ENCODE measurements around the gene ZIC2.

ZIC2 gene

GRCh38 chr13:99974296-99974938 lies 7.2 kb upstream of the ZIC2 start:
- DNase-seq (ENCODE audit: low read depth in 2 of 2) = no peak

DNA sequence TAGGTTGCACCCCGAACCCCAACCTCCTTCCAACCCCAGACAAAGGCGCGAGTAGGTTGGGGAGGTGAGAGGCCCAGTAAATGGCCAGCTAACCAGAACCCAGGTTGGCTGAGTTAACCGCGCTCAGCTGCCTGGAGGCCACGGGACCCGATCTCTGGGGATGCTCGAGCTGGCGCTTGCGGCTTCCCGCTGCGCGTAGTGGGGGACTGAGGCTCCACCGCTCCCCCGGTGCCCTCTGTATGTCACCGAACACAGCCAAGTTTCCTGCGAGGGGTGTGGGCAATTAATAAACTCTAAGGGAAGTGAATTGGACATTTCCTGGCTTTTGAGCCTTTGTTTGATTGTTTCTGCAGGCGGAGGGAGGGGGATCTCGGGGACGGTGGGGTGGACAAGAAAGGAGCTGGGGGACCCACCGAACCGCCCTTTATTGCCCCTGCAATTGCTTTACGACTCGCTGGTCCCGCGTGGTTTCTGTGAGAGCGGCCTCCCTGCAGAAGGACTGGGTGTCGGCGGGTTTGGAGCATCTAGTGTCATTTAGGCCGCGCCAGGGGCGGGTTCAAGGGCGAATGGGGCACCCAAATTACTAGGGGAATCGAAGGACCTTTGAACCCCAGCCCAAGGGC lies 6.5 kb upstream of the ZIC2 start:
- no peak for DNase-seq (ENCODE audit: low read depth in 2 of 2)

DNA sequence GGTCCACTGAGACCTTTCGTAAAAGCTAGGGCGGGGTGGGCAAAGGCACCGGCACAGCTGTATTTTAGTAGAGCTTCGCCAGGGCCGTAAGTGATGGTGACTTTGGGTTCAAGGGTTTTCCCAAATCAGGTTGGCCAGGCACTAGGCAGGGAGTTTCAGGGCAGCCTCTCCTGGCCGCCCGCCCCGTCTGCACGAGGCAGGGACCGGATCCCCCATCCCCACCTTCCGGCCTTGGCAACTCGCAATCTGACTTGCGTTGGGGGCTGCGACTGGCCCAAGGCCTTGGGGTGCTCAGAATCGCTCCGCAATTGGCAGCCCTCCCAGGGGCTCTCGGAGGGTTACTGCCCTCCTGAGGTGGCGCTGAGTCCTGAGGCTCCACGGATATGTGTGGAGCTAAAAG lies 6.0 kb upstream of the ZIC2 start:
- no peak for DNase-seq (ENCODE audit: low read depth in 2 of 2)

DNA sequence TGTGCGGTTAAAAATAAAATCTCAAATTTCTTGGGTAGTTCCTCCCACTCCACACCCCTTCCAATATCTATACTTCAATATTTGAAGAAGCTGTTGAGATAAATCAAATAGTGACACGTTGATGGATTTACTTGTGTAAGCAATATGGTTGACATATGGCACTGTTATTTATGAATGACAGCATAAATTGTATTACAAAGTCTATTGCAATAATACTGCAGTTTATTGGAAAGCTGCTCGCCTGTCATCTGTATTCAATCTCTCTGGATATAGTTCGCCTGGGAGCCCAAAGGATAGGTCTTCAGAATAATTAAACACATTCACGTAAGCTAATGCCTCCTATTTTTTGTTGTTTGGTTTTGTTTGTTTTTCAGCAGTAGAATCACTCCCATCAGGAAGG lies 5.0 kb upstream of the ZIC2 start:
- no peak for DNase-seq (ENCODE audit: low read depth in 2 of 2)

- no peak for DNase-seq (ENCODE audit: low read depth in 2 of 2)
Observed at GRCh38 chr13:99977334-99977911, 4.2 kb upstream of the ZIC2 start.

DNA sequence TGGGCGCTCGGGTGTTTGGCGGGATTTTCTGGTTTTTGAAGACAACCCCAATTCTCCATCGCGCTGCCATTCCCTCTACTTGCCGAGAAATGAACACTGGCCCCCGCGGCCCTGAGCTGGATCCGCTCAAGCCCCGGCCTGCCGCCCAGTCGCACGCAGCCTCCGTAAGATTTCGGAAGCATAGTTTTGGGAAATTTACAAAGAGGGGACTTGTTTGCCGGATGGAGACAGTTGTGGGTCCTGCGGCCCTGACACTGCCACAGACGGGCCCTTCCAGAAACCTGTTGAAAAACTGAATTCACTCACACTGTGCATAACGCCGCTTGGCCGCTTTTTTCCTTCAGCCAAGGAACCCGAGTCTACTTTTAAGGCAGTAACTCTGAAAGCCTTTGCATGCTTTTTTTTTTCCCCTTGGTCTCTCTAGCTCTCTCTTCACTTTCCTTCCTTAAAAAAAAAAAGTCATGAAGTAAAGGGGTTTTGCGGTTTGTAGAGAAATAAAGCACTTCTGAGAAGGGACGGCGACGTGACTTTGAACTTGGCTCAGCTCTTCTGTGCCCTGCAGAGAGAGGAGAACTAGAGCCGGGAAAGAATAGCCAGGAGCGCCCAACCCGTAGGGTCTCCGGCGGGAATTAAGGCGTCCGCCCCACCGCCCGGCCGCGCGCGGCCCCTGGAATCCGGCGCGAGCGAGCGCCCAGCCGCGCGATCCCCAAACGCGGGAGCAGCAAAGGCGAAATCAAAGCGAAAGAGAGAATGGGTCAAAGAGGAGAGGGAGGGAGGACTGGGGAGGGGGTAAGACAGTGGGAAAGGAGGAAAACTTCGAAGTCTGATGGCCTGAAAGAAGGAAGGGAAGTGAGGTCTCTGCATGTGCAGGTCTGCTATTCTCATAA lies 3.4 kb upstream of the ZIC2 start:
- no peak for DNase-seq (ENCODE audit: low read depth in 2 of 2)

DNA sequence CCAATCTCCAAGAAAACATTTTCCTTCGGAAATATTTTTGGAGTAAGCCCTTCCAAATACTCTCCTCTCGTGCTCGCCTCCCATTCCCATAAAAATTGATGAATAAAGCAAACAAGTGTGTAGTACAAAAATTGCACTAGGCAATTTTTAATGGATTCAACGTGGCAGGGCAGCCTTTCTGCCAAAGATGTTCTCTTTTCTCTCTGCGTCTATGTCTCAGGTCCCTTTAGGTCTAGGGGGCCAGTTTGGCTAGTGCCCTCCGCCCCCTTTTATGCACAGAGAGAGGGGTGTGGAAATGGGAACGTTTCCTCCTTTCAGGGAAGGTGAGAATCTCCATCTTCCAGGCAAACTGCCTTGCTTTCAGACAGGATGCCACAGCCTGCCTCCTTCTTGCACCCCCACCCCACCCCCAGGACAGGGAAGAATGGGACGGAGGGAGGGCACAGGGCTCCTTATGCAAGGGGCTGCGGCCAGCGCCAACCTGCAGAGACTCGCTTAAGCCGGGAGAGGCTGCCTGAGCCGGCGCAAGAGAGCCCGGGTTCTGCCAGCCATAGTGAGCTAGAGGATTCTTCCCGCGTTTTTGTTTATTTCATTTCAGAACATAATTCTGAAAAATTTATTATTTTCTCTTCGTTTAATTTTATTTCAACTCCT lies 2.7 kb upstream of the ZIC2 start:
- DNase-seq (ENCODE audit: low read depth in 2 of 2) = no peak

- DNase-seq (ENCODE audit: low read depth in 2 of 2) = no peak
Observed at GRCh38 chr13:99979453-99980200, 2.0 kb upstream of the ZIC2 start.

- DNase-seq (ENCODE audit: low read depth in 2 of 2) = no peak
Observed at GRCh38 chr13:99980201-99980823, 1.3 kb upstream of the ZIC2 start.

- no peak for DNase-seq (ENCODE audit: low read depth in 2 of 2)
Observed at GRCh38 chr13:99980824-99981734, 505 bp upstream of the ZIC2 start.

GRCh38 chr13:99982036-99982730 lies 599 bp downstream of the ZIC2 start:
- DNase-seq (ENCODE audit: low read depth in 2 of 2) = no peak

DNA sequence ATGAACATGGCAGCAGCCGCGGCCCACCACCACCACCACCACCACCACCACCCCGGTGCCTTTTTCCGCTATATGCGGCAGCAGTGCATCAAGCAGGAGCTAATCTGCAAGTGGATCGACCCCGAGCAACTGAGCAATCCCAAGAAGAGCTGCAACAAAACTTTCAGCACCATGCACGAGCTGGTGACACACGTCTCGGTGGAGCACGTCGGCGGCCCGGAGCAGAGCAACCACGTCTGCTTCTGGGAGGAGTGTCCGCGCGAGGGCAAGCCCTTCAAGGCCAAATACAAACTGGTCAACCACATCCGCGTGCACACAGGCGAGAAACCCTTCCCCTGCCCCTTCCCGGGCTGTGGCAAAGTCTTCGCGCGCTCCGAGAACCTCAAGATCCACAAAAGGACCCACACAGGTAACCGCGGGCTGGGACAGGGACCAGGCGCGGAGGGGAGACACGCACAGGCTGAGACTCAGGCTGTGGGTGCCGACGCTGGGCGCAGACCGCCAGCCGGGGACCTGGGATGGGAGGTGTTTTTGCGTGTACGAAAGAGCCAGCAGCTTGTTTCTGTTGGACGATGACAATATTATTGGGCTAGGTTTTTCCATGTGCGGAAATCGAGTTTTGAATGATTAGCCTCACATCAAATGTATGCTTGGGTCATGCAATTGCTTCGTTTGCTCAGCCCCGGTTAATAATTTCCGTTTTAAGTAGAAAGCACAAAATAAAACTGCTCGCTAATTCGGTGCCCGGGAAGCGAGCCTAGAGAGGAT lies 1.3 kb downstream of the ZIC2 start:
- no peak for DNase-seq (ENCODE audit: low read depth in 2 of 2)

DNA sequence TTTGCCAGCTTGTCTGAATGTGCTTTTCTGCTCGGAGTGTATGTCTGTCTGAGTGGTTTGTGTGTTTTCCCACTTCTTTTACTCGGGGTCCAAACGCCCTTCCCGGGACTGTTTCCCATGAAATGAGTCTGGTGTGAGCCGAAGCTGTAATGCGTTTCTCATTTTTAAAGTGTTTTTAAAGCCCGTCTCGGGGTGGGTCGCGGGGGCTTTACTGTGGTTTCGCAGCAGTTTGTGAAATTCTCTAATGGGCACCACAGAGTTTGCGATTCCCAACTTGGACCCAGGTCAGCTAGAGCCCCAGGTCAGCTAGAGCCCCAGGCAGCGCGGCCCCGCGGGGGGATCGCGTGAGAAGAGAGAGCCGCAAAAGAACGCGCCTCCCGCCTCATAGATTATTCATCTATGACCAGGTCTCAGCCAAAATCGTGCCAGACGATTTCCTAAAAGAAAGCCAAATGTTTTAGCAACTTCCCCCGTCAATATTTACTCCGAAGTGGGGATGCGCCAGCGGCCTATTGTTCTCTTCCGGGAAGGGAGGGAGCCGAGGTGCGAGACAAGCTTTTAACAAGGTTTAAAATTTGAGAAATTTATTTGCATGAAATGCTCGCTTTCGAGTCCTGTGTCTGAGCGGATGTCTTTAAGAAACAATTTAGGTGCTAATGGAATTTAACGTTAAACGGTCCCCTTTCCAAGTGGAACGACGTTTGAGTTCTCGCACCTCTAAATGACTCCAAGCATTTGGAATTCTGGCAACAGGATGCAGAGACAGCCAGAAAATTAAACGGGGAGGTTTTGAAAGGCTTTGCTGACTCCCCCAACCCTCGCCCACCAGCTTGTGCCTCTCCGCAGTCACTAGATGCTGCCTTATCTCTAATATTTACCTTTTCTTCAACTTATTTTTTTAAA lies 2.2 kb downstream of the ZIC2 start:
- no peak for DNase-seq (ENCODE audit: low read depth in 2 of 2)

GRCh38 chr13:99984461-99985240 lies 3.1 kb downstream of the ZIC2 start:
- DNase-seq (ENCODE audit: low read depth in 2 of 2) = no peak

DNA sequence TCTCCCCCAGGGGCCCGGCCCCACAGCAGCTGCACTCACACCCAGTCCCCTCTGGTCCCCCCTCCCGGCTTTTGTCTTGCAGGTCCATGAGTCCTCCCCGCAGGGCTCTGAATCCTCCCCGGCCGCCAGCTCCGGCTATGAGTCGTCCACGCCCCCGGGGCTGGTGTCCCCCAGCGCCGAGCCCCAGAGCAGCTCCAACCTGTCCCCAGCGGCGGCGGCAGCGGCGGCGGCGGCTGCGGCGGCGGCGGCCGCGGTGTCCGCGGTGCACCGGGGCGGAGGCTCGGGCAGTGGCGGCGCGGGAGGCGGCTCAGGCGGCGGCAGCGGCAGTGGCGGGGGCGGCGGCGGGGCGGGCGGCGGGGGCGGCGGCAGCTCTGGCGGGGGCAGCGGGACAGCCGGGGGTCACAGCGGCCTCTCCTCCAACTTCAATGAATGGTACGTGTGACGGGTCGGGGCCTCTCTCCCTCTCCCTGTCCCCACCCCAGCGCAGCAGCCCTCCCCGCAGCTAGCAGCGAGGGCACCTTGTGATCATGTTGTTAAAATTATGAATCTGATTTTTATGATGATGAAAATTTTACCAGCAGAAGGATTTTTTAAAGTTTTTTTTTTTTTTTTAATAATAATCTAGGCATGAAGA lies 3.8 kb downstream of the ZIC2 start:
- DNase-seq (ENCODE audit: low read depth in 2 of 2) = no peak
